PC-9 (cell line): ENCODE measurements around the gene TBC1D22B.

Experiments
- EZH2 ChIP-seq: fragments of 200-600 bp; sonication (generic); IDR thresholded peaks from 2 replicates; pipeline ENCODE4 v1.8.0; 2017; ENCODE audit warnings: antibody characterized with exemption, low read depth
- TF ChIP-seq, protein P1 (sequence below): fragments of 200-600 bp; sonication (generic); conservative IDR thresholded peaks from 2 replicates; pipeline ENCODE4 v1.6.1; 2017; ENCODE audit warnings: mixed run types, antibody characterized with exemption, mild to moderate bottlenecking, moderate library complexity

DNA sequence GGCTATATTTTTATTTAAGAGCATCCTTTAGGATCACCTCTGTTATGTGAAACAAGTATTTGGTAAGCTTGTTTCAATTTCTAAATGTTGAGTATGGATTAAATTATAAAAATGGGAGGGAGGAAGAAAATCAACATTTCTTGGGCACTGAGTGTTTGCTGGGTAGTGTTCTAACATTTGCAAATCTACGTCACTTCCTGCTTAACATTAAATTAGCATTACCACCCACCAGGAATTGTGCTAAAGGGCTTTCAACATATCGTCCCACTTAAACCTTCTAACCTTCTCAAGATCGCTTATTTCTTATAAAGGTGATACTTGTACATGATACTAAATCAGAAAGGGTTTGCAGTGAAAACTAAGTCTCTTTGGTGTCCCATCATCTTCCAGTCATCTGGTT is 8.3 kb downstream of the TBC1D22B start:
- TF ChIP-seq, protein P1, sequence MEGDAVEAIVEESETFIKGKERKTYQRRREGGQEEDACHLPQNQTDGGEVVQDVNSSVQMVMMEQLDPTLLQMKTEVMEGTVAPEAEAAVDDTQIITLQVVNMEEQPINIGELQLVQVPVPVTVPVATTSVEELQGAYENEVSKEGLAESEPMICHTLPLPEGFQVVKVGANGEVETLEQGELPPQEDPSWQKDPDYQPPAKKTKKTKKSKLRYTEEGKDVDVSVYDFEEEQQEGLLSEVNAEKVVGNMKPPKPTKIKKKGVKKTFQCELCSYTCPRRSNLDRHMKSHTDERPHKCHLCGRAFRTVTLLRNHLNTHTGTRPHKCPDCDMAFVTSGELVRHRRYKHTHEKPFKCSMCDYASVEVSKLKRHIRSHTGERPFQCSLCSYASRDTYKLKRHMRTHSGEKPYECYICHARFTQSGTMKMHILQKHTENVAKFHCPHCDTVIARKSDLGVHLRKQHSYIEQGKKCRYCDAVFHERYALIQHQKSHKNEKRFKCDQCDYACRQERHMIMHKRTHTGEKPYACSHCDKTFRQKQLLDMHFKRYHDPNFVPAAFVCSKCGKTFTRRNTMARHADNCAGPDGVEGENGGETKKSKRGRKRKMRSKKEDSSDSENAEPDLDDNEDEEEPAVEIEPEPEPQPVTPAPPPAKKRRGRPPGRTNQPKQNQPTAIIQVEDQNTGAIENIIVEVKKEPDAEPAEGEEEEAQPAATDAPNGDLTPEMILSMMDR, result no peak
- TF ChIP-seq EZH2, result no peak
